Caki2 (cell line): Measurements from ENCODE around the gene OXA1L. TPM values are rescaled to one million over a fixed set of nuclear protein-coding genes. Genes with fewer than 3 reads are reported as not detected.
A peak's percentile ranks its signal among the peaks of the same experiment; 100 is the strongest.
"Not testable (repeated sequence)": the region's sequence is repeated elsewhere in the genome, so short reads cannot be mapped to it uniquely, and the experiment has no call there.

ENCODE experiments used
- DNase-seq: peaks from one replicate; pipeline ENCODE4 v3.0.0-alpha.2; 2015; ENCODE audit warnings: low read depth
- in situ Hi-C: cut with HindIII; loops from 2 replicates; pipeline ENCODE4 v1.10.0; 2016; ENCODE audit warnings: low sequenced_read_pairs, low pct_unique_long_range_greater_than_20kb, mixed read lengths
- total RNA-seq: library from RNA; depleted of rRNA; stranded (reverse); fragments of >200 nt; shearing (Covaris generic); gene quantifications from 2 replicates; pipeline ENCODE4 v1.2.3, GENCODE V29; 2014; ENCODE audit warnings: low replicate concordance

OXA1L gene
- total RNA-seq, 1 experiment from 2014 or later: 79.1 TPM

- in situ Hi-C loops, DNase-seq: not testable (repeated sequence)
These were observed 8.4 kb upstream of the OXA1L start for GRCh38 chr14:22757972-22758650.

- no peak for DNase-seq
- in situ Hi-C loops: no loop called here
These were observed 4.8 kb upstream of the OXA1L start for GRCh38 chr14:22761734-22762133.

GRCh38 chr14:22764382-22764781 lies 2.1 kb upstream of the OXA1L start:
- in situ Hi-C loops: no loop called here

GRCh38 chr14:22767323-22767589 lies 768 bp downstream of the OXA1L start:
- no peak for DNase-seq
- in situ Hi-C loops: no loop called here

More at GRCh38 chr14:22764382-22764781, 2.1 kb upstream of the OXA1L start:
- no peak for DNase-seq

GRCh38 chr14:22768947-22769346 lies 2.5 kb downstream of the OXA1L start:
- DNase-seq: no peak
- in situ Hi-C loops: no loop called here

GRCh38 chr14:22769369-22769768 lies 2.9 kb downstream of the OXA1L start:
- DNase-seq: no peak
- in situ Hi-C loops: no loop called here

- DNase-seq: no peak
- in situ Hi-C loops: no loop called here
These were observed 4.1 kb downstream of the OXA1L start for GRCh38 chr14:22770481-22771187.

- DNase-seq: no peak
- in situ Hi-C loops: no loop called here
These were observed 6.2 kb downstream of the OXA1L start for GRCh38 chr14:22772725-22773124.

GRCh38 chr14:22773162-22774010 lies 6.9 kb downstream of the OXA1L start:
- in situ Hi-C loops: no loop called here

GRCh38 chr14:22774011-22774706 lies 7.7 kb downstream of the OXA1L start:
- no peak for DNase-seq
- in situ Hi-C loops: no loop called here

More at GRCh38 chr14:22773162-22774010, 6.9 kb downstream of the OXA1L start:
- DNase-seq: no peak

- in situ Hi-C loops: no loop called here
- DNase-seq: no peak
These were observed 9.7 kb downstream of the OXA1L start for GRCh38 chr14:22776215-22776614.

- DNase-seq, in situ Hi-C loops: not testable (repeated sequence)
These were observed 10.4 kb downstream of the OXA1L start for GRCh38 chr14:22776849-22777248.

GRCh38 chr14:22778084-22778483 lies 11.6 kb downstream of the OXA1L start:
- in situ Hi-C loops: no loop called here
- no peak for DNase-seq

- in situ Hi-C loops: no loop called here
- DNase-seq: peak; percentile 32
These were observed 13.7 kb downstream of the OXA1L start for GRCh38 chr14:22780105-22780679.

- in situ Hi-C loops: no loop called here
These were observed 14.4 kb downstream of the OXA1L start for GRCh38 chr14:22780941-22781300.

GRCh38 chr14:22781301-22781991 lies 15.0 kb downstream of the OXA1L start:
- no peak for DNase-seq
- in situ Hi-C loops: no loop called here

More at GRCh38 chr14:22780941-22781300, 14.4 kb downstream of the OXA1L start:
- no peak for DNase-seq

GRCh38 chr14:22786685-22787084 lies 20.2 kb downstream of the OXA1L start:
- no peak for DNase-seq
- in situ Hi-C loops: no loop called here

- in situ Hi-C loops: no loop called here
- DNase-seq: peak; percentile 36
These were observed 24.8 kb downstream of the OXA1L start for GRCh38 chr14:22791301-22791700.
